ENCODE data around the gene NAT14.

The NAT14 gene

GRCh38 chr19:55498246-55498840 is 13.4 kb downstream of the NAT14 start:
- DNase-seq (ENCODE audit: low read depth) = no peak
- no peak overlapping the region for H3K4me3 ChIP-seq (ENCODE audit: low read depth, low read length)
- no peak for TF ChIP-seq CTCF (IDR thresholded peaks at IDR 0.05; ENCODE audit: low read depth, low read length, missing control alignments)

GRCh38 chr19:55500368-55500952 is 15.5 kb downstream of the NAT14 start:
- DNase-seq (ENCODE audit: low read depth) = no peak
- TF ChIP-seq CTCF (IDR thresholded peaks at IDR 0.05; ENCODE audit: low read depth, low read length, missing control alignments) = no peak
- no peak overlapping the region for H3K4me3 ChIP-seq (ENCODE audit: low read depth, low read length)

GRCh38 chr19:55502197-55502952 is 17.4 kb downstream of the NAT14 start:
- TF ChIP-seq CTCF (IDR thresholded peaks at IDR 0.05; ENCODE audit: low read depth, low read length, missing control alignments) = no peak
- no peak for DNase-seq (ENCODE audit: low read depth)
- no peak overlapping the region for H3K4me3 ChIP-seq (ENCODE audit: low read depth, low read length)

GRCh38 chr19:55503157-55503501 is 18.1 kb downstream of the NAT14 start:
- TF ChIP-seq CTCF (IDR thresholded peaks at IDR 0.05; ENCODE audit: low read depth, low read length, missing control alignments) = no peak
- H3K4me3 ChIP-seq (ENCODE audit: low read depth, low read length) = peak overlapping the region; percentile 15; the same call in 1 of the 2 replicates
- no peak for DNase-seq (ENCODE audit: low read depth)

- DNase-seq (ENCODE audit: low read depth) = peak; percentile 68
- peak overlapping the region; percentile 21 for H3K4me3 ChIP-seq (ENCODE audit: low read depth, low read length)
- peak; percentile 96 for TF ChIP-seq CTCF (IDR thresholded peaks at IDR 0.05; ENCODE audit: low read depth, low read length, missing control alignments)
Measured at GRCh38 chr19:55503502-55504251, 18.7 kb downstream of the NAT14 start.

- TF ChIP-seq CTCF (IDR thresholded peaks at IDR 0.05; ENCODE audit: low read depth, low read length, missing control alignments) = no peak
- DNase-seq (ENCODE audit: low read depth) = no peak
- H3K4me3 ChIP-seq (ENCODE audit: low read depth, low read length) = no peak overlapping the region
Measured at GRCh38 chr19:55504252-55504603, 19.2 kb downstream of the NAT14 start.

All from GM12864 (cell line).